ENCODE measurements around the gene SCAMP3. TPM values are rescaled to one million over a fixed set of nuclear protein-coding genes. Genes with fewer than 3 reads are reported as not detected.
"Not testable (repeated sequence)": the region's sequence is repeated elsewhere in the genome, so short reads cannot be mapped to it uniquely, and the experiment has no call there.

The SCAMP3 gene
- total RNA-seq, 2 donors from 2014 or later = 34.7 to 37.3 TPM

DNA sequence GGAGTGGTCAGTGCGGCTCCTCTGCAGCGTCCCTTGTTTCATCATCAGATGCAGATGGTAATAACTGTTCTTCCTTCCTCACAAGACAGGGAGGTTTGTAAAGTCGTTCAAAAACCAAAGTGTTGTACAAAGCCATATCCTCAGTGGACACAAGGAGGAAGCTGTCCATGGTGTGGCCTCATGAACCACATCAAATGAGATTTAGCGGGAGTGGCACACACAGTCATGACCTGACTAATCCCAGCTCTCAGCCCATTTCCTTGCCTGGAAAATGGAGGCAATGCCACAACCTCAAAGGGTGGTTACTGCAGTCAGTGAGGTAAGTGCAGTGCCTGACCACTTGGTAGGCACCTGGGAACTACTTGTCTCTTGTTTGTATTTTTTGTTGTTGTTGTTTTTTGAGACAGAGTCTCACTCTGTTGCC is 20.3 kb downstream of the SCAMP3 start:
- intact Hi-C loops (cut with DNase I) = no loop called here
- DNase-seq (ENCODE audit: low spot score) = no peak

DNA sequence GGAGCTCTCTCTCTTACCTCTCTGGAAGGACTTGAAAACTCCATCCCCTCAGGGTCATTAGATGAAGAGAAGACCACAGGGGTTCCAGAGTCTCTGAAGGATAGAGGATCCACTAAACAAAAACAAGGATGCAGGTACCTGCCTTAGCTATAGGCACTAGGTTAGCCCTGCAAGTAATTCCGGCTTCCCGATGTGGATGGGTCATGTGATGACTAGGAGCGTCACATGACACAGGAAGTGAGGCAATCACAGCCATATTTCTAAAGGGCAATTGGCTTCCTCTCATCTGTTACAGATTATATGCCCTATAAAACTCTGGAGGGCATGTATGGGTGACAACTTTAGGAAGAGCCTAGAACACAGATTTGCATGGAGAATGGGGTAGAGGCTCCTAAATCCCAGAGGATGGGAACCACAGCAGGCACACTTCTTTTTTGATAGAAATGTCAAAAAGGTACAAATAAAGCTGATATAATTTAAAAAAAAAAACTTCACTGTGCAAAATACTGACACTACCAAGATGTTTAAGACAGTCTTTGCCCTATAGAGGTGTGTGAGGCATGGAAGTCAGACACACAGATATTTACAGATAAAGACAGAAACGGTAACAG is 21.0 kb downstream of the SCAMP3 start:
- intact Hi-C loops (cut with DNase I) = no loop called here
- peak; percentile 80 for DNase-seq (ENCODE audit: low spot score)

DNA sequence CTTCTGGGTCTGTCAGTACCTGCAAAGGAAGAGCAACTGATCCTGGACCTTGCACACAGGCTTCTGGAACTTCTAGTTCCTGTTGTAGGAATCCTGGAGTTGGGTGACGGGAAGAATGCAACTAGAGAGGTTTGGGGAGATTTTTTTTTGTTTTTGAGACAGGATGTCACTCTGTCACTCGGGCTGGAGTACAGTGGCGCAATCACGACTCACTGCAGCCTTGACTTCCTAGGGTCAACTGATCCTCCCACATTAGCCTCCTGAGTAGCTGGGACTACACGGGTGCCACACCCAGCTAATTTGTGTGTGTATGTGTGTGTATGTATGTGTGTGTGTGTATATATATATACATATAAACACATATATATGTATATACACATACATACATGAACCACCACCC is 25.7 kb downstream of the SCAMP3 start:
- DNase-seq (ENCODE audit: low spot score) = no peak
- intact Hi-C loops (cut with DNase I) = no loop called here

DNA sequence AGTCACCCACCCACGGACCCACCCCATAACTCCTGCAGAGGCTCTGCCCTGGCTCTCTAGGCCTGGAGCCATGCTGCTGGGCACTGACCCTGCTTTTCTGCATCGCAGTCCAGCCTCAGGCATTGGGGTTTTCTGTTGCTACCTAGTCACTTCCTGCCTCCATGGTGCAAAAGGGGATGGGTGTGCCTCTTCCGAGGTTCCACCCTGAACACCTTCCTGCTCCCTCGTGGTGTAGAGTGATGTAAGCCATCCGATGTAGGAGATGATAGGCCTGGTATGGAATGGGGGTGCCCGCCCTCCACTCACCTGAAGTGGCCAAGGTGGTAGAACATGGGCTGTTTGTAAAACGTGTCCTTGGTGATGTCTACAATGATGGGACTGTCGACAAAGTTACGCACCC is 26.8 kb downstream of the SCAMP3 start:
- intact Hi-C loops (cut with DNase I); DNase-seq (ENCODE audit: low spot score): not testable (repeated sequence)

DNA sequence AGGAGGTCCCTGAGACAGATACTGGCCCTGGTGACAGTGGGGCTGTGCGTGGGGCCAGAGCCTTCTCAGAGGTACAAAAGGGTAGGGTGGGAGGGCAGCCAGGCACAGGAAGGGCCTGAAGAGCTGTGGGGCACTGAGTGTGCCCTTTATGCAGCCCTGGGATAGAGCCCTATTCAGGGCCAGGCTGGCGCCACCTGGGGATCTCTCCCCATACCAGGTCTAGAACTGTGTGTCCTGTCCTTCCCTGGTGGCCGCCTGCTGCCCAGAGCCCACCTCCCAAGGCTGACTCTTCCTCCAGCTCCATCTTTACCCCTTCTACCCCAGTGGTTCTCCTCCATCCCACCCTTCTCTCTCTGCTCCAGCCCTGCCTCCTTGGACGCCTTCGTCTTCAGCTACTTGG is 28.7 kb downstream of the SCAMP3 start:
- intact Hi-C loops (cut with DNase I); DNase-seq (ENCODE audit: low spot score): not testable (repeated sequence)

DNA sequence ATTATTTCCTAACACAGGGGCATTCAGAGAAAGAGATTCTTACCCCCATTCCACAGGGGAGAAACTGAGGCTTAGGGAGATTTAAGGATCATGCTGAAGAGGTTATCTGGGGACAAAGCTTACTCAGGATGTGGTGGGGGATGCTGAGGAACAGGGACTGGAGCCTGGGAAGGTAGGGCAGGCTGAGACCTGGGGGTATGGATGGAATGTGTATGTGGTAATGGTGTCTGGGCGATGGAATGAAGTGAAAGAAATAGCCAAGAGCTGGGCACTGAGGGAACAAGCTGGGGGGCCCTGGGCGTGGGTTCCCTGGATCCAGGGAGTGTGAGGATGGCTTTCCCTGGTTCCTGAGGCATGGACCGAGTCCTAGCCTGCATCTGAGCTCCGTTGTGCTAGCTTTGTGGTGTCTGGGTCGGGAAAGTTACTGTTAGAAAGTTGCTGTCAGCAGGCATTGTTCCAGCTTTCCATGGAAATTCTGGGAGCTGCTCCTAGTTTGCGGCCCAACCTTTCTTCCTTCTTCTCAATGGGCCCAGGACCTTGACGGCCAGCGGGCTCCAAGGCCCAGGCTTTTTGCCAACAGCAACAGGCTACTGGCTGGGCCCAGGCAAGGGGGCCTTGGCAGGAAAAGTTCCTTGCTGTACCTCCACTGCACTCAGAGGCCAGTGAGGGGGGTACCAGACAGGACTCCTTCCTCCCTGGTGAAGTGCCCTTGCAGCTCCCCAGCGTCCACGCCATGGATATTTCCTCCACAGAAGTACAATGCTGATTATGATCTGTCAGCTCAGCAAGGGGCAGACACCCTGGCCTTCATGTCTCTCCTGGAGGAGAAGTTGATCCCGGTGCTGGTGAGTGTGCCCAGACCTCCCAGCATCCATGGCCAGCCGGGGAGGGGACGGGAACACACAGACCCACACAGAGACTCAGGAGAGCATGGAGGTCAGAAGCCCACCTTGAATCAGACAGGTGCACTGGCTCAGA is 29.9 kb downstream of the SCAMP3 start:
- peak; percentile 83 for DNase-seq (ENCODE audit: low spot score)
- intact Hi-C loops (cut with DNase I) = not testable (repeated sequence)

DNA sequence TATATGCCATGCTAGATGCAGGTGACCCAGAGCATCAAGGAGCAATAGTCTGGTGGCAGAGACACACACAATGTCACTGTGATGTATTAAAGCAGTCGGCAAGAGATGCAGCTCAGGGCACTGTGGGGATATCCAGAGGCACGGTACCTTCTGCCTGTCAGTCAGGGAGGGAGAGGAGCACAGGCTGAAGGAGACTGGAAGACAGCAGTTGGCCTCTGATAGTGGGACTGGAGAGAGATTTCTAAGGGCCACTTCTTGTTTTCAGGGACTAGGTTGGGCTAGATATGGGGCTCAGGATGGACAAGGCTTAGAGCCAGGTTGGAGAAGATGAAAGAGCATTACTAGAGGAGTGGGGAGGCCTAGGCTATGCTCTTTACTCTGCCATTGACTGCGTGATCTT is 30.9 kb downstream of the SCAMP3 start:
- DNase-seq (ENCODE audit: low spot score); intact Hi-C loops (cut with DNase I): not testable (repeated sequence)

DNA sequence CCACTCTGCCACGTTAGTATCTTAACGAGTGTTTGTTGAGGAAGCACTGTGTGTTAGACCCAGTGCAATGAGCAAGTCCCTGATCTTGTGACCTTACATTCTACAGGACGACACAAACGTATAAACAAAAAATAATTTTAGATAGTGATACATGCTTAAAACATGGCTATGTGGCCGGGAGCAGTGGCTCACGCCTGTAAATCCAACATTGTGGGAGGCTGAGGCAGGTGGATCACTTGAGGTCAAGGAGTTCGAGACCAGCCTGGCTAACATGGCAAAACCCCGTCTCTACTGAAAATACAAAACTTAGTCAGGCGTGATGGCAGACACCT is 34.1 kb downstream of the SCAMP3 start:
- intact Hi-C loops (cut with DNase I) = loop anchor here in 1 of 2 donors (10.0 kb wide), 1 partner anchor 53 kb away; the partner anchor contains the start of genes KRTCAP2 and TRIM46
- no peak for DNase-seq (ENCODE audit: low spot score)

DNA sequence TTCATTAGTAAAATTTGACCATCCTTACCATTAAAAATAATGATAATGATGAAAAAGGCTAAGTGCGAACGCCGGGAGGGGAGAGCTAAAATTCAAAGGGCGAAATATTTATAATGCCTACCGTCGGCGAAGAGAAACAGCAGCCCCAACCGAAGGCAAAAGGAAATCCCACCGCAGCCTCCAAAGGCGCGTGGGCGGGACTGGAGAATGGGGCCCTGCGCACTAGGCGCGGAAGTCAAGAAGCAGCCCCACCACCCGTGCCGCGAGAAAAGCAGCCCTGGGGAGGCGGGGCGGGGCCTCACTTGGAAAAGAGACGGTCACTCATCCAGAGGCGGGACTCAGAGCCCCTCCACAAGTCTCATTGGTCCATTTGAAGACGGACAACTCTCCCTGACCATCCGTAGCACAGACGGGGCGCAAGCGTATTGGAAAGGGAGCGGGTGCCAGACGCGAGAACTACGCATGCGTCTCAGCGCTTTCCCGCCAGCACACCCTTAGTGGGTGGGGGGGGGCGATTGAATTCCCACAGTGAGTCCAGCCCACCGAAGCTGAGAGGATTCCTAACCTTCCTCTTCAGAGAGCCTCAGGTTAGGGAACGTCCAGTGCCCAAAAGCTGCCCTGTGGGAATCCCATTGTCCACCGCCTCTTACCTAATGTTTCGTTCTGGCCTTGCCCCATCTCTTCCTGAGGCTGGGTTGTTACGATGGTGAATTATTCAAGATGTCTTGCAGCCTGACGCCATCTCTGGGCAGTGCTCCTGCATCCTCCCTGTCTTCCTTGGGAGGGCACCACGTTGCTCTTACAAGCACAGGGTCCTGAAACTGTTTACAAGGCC is 34.7 kb downstream of the SCAMP3 start:
- intact Hi-C loops (cut with DNase I) = loop anchor here (2.0 to 10.0 kb wide), 3 partner anchors 21 to 53 kb away; partner anchors contain the start of genes KRTCAP2 (in 1 of the 2), THBS3 (in 1 of the 2) and TRIM46 (in 1 of the 2)
- peak; percentile 99 for DNase-seq (ENCODE audit: low spot score)

DNA sequence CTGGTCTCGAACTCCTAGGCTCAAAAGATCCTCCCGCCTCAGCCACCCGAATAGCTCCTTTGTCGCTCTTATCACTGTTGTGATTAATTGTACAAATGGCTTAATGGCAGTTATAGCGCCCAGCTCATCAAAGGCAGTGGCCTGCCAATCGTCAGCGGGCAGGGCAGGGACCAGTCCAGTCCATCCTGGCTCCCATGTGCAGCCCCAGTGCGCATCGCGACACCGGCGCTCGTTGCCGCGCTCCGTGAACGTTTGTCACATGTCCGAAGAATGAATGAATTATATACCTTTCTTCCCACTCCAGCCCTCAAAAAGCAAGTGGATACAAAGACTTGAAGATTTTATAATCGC is 35.3 kb downstream of the SCAMP3 start:
- intact Hi-C loops (cut with DNase I) = loop anchor here (2.0 to 10.0 kb wide), 3 partner anchors 20 to 52 kb away; partner anchors contain the start of genes KRTCAP2 (in 1 of the 2), THBS3 (in 1 of the 2) and TRIM46 (in 1 of the 2)
- DNase-seq (ENCODE audit: low spot score) = peak; percentile 87

DNA sequence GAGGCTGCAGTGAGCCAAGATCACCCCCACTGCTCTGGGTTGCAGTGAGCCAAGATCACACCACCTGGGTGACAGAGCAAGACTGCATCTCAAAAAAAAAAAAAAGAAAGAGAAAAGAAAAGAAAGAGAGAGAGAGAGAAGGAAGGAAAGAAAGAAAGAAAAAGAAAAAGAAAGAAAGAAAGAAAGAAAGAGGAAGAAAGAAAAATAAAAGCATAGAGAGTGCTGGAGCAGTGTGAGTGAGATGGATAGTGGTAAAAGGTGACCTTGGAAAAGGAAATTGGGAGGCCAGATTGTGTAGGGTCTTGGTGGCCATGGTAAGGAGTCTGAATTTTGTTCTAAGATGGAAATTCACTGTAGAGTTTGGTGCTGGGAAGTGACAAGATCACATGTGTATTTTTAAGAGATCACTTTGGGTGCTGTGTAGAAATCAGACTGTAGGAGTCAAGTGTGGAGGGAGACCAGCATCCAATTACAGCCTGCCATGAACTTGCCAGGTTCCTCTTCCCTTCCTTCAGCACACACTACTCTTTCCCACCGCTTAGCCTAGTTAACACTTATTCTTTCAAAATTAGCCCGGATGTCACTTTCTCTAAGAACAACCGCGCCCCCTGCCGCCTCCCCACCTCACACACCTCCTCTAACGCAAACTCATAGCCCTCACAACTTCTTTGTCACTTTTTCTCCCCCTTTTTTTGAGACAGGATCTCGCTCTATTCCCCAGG is 35.8 kb downstream of the SCAMP3 start:
- DNase-seq (ENCODE audit: low spot score) = peak; percentile 94
- intact Hi-C loops (cut with DNase I) = loop anchor here (2.0 to 10.0 kb wide), 3 partner anchors 20 to 52 kb away; partner anchors contain the start of genes KRTCAP2 (in 1 of the 2), THBS3 (in 1 of the 2) and TRIM46 (in 1 of the 2)

DNA sequence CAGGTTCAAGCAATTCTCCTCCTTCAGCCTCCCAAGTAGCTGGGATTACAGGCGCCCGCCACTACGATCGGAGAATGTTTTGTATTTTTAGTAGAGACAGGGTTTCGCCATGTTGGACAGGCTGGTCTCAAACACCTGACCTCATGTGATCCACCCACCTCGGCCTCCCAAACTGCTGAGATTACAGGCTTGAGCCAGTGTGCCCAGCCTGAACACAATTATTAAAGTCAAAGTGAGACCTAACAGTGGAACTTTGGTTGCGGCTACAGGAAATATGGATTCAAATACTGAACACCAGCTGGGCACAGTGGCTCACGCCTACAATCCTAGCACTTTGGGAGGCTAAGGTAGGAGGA is 36.8 kb downstream of the SCAMP3 start:
- intact Hi-C loops (cut with DNase I) = loop anchor here in 1 of 2 donors (10.0 kb wide), 1 partner anchor 51 kb away; the partner anchor contains the start of genes KRTCAP2 and TRIM46
- DNase-seq (ENCODE audit: low spot score) = not testable (repeated sequence)

DNA sequence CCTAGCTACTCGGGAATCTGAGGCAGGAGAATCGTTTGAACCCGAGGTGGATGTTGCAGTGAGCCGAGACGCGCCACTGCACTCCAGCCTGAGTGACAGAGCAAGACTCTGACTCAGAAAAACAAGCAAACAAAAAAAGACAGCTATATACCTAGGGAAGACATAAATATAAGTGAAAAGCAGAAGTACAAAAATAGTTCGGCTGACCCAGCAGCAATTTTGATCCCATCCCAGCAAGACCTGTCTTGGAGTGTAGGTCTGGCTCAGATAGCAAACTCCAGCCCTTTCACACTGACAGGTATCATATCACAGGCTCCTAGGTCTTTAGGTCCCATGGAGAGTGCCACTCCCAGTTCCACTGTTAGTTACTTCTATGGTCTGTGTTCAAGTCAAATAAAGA is 39.1 kb downstream of the SCAMP3 start:
- intact Hi-C loops (cut with DNase I) = loop anchor here in 1 of 2 donors (10.0 kb wide), 1 partner anchor 48 kb away; the partner anchor contains the start of genes KRTCAP2 and TRIM46

DNA sequence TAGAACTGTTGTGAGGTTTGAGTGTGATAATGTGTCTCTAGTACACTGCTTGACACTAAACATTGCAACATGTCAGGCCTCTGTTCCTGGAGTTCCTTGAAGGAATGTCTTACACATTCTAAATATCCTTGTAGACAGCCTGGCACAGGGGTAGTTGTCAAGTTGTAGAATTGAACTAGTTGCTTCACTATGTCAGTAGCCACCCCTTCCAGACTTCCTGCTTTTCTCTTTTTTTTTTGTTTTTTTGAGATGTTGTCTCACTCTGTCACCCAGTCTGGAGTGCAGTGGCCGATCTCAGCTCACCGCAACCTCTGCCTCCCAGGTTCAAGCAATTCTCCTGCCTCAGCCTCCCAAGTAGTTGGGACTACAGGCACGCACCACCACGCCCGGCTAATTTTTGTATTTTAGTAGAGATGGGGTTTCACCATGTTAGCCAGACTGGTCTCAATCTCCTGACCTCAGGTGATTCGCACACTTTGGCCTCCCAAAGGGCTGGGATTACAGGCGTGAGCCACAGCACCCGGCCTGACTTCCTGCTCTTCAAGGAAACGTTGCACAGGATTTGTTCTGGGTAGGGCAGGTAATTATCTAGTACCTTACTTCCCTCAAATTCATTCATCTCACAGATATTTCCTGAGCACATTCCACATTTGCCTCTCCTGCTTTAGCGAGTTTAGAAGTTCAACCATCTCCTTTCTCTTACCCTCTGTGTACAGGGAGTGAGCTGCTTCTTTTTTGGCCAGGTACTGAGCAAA is 41.8 kb downstream of the SCAMP3 start:
- DNase-seq (ENCODE audit: low spot score) = not testable (repeated sequence)
- intact Hi-C loops (cut with DNase I) = loop anchor here in 1 of 2 donors (10.0 kb wide), 1 partner anchor 46 kb away; the partner anchor contains the start of genes KRTCAP2 and TRIM46

More for the DNA sequence above, 39.1 kb downstream of the SCAMP3 start:
- DNase-seq (ENCODE audit: low spot score) = no peak

DNA sequence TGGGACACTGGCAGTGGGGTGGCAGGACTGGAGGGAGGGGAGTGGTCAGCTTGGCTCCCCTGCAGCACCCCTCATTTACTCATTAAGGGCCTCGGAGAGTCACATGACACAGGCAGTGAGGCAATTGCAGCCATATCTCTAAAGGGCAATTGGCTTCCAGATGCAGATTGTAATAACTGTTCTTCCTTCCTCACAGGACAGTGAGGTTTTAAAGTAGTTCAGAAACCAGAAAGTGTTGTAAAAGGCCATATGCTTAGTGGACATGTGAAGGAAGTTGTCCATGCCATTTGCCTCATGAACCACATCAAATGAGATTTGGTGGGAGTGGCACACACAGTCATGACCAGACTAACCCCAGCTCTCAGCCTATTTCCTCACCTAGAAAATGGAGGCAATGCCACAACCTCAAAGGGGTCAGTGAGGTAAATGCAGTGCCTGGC is 42.5 kb downstream of the SCAMP3 start:
- intact Hi-C loops (cut with DNase I) = loop anchor here in 1 of 2 donors (10.0 kb wide), 1 partner anchor 45 kb away; the partner anchor contains the start of genes KRTCAP2 and TRIM46
- DNase-seq (ENCODE audit: low spot score) = no peak

DNA sequence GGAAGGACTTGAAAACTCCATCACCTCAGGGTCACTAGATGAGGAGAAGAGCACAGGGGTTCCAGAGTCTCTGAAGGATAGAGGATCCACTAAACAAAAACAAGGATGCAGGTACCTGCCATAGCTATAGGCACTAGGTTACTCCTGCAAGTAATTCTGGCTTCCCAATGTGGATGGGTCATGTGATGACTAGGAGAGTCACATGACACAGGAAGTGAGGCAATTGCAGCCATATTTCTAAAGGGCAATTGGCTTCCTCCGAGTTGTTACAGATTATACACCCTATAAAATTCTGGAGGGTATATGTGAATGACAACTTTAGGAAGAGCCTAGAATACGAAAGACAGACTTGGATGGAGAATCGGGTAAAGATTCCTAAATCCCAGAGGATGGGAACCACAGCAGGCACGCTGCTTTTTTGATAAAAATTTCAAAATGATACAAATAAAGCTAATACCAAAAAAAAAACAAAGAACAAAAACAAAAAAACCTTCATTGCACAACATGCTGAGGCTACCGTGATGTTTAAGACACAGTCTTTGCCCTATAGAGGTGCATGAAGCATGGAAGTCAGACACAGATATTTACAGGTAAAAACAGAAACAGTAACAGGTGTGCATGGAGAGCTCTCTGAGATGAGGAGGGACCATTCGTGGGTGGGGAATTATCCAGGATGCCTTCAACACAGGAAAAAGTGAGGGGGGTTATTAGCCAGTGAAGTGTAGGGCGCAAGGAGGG is 43.1 kb downstream of the SCAMP3 start:
- no peak for DNase-seq (ENCODE audit: low spot score)
- intact Hi-C loops (cut with DNase I) = no loop called here

DNA sequence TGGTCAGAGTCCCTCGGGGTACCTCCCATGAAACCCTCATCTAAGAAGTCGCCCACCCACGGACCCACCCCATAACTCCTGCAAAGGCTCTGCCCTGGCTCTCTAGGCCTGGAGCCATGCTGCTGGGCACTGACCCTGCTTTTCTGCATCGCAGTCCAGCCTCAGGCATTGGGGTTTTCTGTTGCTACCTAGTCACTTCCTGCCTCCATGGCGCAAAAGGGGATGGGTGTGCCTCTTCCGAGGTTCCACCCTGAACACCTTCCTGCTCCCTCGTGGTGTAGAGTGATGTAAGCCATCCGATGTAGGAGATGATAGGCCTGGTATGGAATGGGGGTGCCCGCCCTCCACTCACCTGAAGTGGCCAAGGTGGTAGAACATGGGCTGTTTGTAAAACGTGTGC is 47.5 kb downstream of the SCAMP3 start:
- intact Hi-C loops (cut with DNase I); DNase-seq (ENCODE audit: low spot score): not testable (repeated sequence)
